ENCODE measurements around the gene CYP2S1.
"Not testable (repeated sequence)": the region's sequence is repeated elsewhere in the genome, so short reads cannot be mapped to it uniquely, and the experiment has no call there.

Gene CYP2S1

GRCh38 chr19:41226874-41227390 lies 33.9 kb downstream of the CYP2S1 start:
- DNase-seq: no peak

- no peak for DNase-seq
These were observed 35.5 kb downstream of the CYP2S1 start for GRCh38 chr19:41228486-41228885.

- DNase-seq: not testable (repeated sequence)
These were observed 36.3 kb downstream of the CYP2S1 start for GRCh38 chr19:41229338-41229737.

- DNase-seq: no peak
These were observed 37.2 kb downstream of the CYP2S1 start for GRCh38 chr19:41230067-41230857.

GRCh38 chr19:41232686-41233085 lies 39.7 kb downstream of the CYP2S1 start:
- DNase-seq: no peak

- DNase-seq: no peak
These were observed 40.8 kb downstream of the CYP2S1 start for GRCh38 chr19:41233748-41234240.

GRCh38 chr19:41234512-41235168 lies 41.6 kb downstream of the CYP2S1 start:
- DNase-seq: no peak

- DNase-seq: no peak
These were observed 42.5 kb downstream of the CYP2S1 start for GRCh38 chr19:41235480-41235879.

- DNase-seq: no peak
These were observed 45.2 kb downstream of the CYP2S1 start for GRCh38 chr19:41238244-41238643.

- no peak for DNase-seq
These were observed 46.3 kb downstream of the CYP2S1 start for GRCh38 chr19:41239363-41239762.

- DNase-seq: no peak
These were observed 47.0 kb downstream of the CYP2S1 start for GRCh38 chr19:41239961-41240574.

GRCh38 chr19:41241859-41242258 lies 48.8 kb downstream of the CYP2S1 start:
- DNase-seq: no peak

GRCh38 chr19:41244117-41244516 lies 51.1 kb downstream of the CYP2S1 start:
- DNase-seq: no peak

GRCh38 chr19:41245843-41246242 lies 52.8 kb downstream of the CYP2S1 start:
- DNase-seq: no peak

- DNase-seq: no peak
These were observed 55.9 kb downstream of the CYP2S1 start for GRCh38 chr19:41248895-41249294.

- DNase-seq: no peak
These were observed 56.8 kb downstream of the CYP2S1 start for GRCh38 chr19:41249707-41250423.

- no peak for DNase-seq
These were observed 60.6 kb downstream of the CYP2S1 start for GRCh38 chr19:41253660-41254059.

GRCh38 chr19:41255171-41255570 lies 62.2 kb downstream of the CYP2S1 start:
- no peak for DNase-seq

Measured in stimulated activated CD4-positive, alpha-beta T cell treated with anti-CD3 and anti-CD28 coated beads, Interleukin-4, amount 100 ng/mL, for 24 hours (primary cell).